Stimulated activated CD4-positive, alpha-beta T cell treated with anti-CD3 and anti-CD28 coated beads, Interleukin-1b, Interleukin-23, amount 100 ng/mL, for 48 hours (primary cell): ENCODE measurements around the gene CCL15.
"Not testable (repeated sequence)": the region's sequence is repeated elsewhere in the genome, so short reads cannot be mapped to it uniquely, and the experiment has no call there.

Source experiments
- DNase-seq: peaks from one replicate; pipeline ENCODE4 v3.0.0-alpha.2; 2020

The CCL15 gene, protein sequence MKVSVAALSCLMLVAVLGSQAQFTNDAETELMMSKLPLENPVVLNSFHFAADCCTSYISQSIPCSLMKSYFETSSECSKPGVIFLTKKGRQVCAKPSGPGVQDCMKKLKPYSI

DNA sequence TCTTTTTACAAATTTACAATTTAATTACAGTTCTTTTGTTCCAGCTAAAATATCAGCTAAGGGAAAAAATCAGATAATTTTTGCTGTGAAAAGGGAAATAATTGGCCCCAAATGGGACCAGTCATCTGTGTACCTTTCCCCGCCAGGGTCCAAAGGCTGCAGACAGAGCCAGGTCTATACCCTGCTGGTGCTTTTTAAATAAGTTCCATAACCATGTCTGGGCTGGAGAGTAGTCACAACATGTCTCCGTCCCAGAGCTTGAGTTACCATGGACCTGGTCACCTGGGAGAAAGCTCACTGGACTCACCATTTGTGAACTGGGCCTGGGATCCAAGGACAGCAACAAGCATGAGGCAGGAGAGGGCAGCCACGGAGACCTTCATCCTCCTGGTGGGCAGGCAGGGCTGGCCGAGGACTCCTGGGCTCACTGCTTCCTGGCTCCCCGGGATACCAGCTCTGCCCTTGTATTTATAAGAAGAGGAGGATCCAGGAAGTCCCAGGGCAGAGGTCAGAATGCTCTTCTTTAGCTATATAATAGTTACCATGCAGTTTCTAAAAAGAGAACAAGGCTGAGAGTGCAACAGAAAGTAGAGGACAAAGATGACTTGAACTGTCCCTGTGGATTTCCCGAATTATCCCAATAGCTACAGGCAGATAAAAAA is at the start of gene CCL15:
Gene CCL15, minus strand, starts transcription at position 444 of the 662 bp plus-strand sequence. Its CDS starts 61 bp downstream, at position 383.
- no peak for DNase-seq

GRCh38 chr17:36049643-36050042 is 48.3 kb upstream of the CCL15 start:
- no peak for DNase-seq

DNA sequence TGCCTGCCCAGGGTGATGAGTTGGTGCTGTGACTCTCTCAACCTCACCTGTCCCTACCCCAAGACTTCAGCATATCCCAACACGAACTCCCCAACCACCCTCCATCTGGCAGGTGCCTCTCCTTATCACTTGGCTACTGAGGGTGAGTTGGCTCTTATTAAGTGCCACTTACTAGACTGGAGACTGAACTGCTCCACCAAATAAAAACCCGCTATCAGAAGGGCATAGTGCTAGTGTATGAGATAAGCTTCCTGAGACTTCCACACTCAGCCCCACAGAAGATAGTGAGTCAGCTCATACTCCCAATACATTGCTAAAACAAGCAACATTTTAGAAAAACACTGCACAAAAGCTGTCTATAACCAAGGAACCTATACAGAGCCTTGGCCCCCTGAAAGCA is 46.7 kb upstream of the CCL15 start:
- DNase-seq: no peak

DNA sequence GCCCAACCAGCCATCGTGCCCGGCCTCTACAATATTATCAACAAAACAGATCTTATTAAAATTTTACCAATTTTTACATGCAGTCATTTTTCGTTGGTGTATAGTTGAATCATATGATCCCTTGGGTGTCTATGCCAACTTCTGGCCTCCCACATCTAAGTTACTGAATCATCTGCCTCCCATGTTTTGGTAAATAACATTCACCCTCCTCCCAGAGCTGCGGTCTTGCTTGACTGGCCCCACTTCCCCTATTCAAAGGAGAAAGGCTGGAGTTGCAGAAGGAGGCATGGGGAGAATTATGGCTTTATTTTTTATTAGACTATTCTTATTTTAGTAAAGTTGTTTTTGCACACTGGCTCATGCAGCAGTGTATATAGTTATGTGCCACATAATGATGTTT is 34.9 kb upstream of the CCL15 start:
- no peak for DNase-seq

DNA sequence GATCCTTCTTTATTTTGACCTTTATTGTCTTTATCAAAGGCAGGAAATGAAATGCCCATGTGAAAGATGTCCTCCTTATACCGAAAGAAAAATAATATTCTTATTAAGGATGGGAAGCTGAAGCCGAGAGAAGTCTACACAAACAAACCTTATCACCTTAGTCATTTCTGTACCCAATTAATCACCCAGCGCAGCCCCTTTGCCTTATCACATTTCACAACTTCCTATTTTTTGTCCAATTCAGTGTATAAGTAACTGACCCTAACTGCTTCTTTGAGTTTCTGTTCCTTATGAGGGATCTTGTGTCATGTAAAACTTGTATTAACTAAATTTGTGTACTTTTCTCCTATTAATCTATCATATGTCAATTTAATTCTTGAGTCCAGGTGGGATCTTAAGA is 32.8 kb upstream of the CCL15 start:
- DNase-seq: no peak

DNA sequence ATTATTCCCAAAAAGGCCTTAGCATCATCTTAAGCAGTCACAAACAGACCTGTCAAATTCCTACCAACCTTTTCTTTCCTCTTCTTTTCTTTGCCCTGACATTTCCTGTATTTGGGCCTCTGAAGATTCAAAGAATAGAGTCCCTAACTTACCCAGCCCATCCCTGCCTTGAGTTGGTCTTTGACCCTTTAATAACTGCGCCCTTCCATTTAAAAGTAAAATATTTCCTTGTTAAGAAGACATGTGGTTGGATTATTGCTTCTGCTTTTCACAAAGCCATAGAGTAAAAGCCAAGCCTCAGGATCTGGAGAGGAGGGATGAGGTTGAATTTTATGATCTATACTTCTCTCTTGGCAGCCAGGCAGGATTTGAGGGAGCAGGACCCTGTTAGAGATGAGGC is 29.6 kb upstream of the CCL15 start:
- DNase-seq: no peak

- DNase-seq: no peak
These were observed 26.4 kb upstream of the CCL15 start for GRCh38 chr17:36027761-36028160.

GRCh38 chr17:36024106-36024869 is 22.9 kb upstream of the CCL15 start:
- DNase-seq: no peak

- no peak for DNase-seq
These were observed 18.1 kb upstream of the CCL15 start for GRCh38 chr17:36019423-36019822.

DNA sequence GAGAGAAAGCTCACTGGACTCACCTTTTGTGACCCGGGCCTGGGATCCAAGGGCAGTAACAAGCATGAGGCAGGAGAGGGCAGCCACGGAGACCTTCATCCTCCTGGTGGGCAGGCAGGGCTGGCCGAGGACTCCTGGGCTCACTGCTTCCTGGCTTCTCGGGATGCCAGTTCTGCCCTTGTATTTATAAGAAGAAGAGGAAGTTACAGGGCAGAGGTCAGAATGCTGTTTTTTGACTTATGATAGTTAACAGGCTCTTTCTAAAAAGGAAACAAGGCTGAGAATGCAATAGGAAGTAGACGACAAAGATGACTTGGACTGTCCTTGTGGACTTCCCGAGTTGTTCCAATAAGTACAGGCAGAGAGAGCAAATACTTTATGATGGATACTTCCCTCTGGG is 16.4 kb upstream of the CCL15 start, which contains the start of gene CCL23:
Gene CCL23, minus strand, starts transcription at position 174 of the 400 bp plus-strand sequence. Its CDS starts 75 bp downstream, at position 99.
- no peak for DNase-seq

DNA sequence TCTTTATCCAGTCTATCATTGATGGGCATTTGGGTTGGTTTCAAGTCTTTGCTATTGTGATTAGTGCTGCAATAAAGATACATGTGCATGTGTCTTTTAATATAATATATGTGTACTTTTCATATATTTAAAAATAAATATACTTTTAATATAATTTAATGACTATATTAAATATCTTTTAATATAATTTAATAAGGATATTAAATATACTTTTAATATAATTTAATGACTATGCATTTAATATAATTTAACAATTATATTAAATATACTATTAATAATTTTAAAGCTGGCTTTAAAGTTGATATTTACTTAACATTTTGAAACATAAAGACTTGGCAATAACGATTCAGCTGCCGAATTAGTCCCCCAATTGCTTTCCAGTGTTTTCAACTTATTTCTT is 15.2 kb upstream of the CCL15 start:
- DNase-seq: no peak

- not testable (repeated sequence) for DNase-seq
These were observed 14.5 kb upstream of the CCL15 start for GRCh38 chr17:36015895-36016294.

DNA sequence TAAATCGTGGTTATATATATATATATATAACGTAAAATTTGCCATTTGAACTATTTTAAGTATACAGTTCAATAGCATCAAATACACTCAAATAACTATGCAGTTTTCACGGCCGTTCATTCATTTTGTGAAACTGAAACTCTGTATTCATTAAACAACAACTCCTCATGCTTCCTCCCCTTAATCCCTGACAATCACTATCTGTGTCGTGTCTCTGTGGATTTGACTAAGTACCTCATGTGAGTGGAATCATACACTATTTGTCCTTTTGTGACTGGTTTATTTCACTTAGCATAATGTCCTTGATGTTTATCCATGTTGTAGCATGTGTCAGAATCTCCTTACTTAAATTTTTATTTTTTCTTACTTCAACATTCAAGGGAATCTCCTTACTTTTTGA is 13.6 kb upstream of the CCL15 start:
- DNase-seq: no peak

- DNase-seq: no peak
These were observed 9.8 kb upstream of the CCL15 start for GRCh38 chr17:36011201-36011600.

DNA sequence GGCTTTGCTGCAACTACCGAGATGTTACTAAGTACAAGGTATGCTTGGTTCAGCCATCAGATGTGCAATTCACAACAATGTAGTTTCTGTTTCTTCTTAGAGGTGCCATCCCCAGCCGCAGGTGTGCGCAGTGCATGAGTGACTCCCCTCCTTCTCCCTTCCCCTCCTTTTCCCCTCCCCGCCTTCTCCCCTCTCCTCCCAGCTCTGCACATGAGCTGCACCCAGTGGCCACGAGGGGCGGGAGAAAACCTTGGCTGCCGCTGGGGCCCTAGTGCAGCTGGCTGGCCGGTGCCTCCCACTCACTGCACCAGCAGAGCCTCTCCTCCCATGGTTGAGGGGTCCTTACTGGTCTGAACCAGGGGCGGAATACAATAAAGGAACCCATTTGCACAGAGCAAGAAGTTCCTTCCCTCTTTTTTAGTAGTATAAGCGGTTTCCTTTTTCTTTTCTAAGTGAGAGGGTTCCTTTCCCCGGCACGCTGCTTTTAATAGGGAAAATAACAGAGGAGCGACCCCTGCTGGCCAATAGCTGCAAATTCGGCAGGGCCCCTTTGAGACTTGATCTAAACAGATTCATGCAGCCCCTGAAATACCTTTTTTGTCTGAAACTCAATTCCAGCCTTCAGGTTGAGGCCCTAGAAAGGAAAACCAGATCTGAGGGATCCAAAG is 7.8 kb upstream of the CCL15 start:
- no peak for DNase-seq

DNA sequence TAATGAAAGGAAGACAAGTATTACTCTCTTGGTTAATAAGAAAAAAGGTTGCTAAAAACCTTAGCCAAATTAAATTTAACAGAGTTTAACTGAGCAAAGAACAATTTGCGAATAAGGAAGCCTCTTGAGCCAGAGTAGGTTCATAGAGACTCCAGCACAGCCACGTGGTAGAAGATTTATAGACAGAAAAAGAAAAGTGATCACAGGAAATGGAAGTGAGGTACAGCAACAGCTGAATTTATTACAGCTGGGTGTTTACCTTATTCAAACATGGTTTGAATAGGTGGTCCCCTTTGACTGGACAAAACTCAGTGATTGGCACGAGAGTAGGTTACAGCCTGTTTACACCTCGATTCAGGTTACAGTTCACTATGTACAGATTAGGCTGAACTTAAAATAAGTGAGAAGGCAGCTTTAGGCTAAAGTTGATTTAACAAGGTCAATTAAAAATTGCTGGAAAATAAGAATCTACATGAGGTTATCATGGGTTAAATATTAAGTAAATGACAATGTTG is 3.3 kb upstream of the CCL15 start:
- no peak for DNase-seq

DNA sequence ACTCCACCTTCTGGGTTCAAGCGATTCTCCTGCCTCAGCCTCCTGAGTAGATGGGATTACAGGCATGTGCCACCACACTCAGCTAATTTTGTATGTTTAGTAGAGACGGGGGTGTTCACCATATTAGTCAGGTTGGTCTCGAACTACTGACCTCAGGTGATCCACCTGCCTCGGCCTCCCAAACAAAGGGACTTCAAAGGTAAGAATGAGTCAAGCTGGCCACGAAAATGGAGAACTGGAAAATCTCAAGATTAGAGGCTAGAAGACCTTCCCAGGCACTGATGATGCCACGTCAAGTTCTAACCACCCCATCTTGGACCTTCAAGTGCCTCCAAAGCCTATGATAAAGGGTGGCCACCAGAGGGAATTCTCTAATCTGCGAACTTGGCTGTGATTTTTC is 1.3 kb upstream of the CCL15 start:
- no peak for DNase-seq

DNA sequence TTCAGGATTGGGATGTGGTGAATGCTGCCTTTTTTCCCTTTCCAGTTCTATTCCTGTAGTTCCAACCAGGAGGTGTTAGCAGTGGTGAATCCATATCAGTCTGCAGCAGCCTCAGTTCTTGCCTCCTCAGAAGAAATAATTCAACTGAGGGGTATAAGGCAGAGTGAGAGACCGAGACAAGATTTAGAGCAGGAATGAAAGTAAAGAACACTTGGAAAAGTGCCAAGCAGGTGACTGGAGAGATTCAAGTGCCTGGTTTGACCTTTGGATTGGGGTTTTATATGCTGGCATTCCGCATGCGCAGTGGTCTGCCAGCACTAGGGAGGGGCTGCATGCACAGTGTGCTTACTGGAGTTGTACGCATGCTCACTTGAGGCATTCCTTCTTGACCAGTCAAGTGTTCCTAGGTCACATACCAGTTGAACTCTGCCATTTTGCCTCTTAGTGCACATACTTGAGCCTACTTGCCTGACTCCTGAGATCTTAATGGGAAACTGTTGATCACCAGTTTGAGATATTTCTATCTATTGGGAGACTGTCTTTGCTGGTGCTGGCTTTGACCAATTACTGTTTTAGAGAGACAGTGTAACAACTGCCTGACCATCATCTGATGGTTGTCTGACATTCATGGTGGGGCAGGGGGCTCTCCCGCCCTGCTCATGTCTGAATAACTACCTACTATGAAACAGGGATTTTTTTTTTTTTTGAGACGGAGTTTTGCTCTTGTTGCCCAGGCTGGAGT is 680 bp upstream of the CCL15 start:
- no peak for DNase-seq

- DNase-seq: no peak
These were observed 632 bp downstream of the CCL15 start for GRCh38 chr17:36000732-36001109.

- no peak for DNase-seq
These were observed 2.6 kb downstream of the CCL15 start for GRCh38 chr17:35998756-35999155.

GRCh38 chr17:35998018-35998545 is 3.3 kb downstream of the CCL15 start:
- DNase-seq: no peak

GRCh38 chr17:35995346-35995745 is 6.0 kb downstream of the CCL15 start:
- DNase-seq: not testable (repeated sequence)
